Measurements from ENCODE around the gene PPM1F.

DNA sequence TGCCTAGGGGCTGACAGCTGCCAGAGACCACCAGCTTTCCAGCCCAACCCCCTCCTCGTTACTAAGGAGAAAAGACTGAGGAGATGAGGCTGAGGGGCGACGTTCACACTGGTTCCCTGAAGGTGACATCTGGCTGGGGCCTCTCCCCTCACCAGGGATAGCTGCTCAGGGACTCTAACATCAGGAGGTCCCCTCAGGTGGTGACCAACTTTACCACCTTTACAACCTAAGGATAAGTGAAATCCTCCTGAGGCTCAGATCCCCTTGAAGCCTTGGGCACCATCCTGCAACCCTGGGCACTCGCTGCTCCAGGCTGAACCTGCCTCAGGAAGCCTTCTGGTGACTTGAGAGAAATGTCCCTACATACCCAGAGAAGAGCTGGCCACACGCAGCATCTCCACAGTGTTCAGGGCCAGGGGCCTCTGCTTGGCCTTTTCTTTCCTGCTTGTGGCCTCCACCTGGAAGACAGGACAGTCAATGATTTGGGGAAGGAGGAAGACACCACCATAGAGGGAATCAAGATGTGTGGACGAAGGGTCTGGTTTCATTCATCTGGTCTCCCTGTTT lies 12.4 kb upstream of the PPM1F start:
- TF ChIP-seq EZH2 (IDR thresholded peaks at IDR 0.05; ENCODE audit: insufficient read depth, poor library complexity, severe bottlenecking) (no peak), EZH2phosphoT487 (IDR thresholded peaks at IDR 0.05; ENCODE audit: insufficient read depth, low read depth) (no peak)
